Skeletal muscle tissue (tissue), 4 donors: ENCODE data around the gene SBNO2. TPM values are rescaled to one million over a fixed set of nuclear protein-coding genes. Genes with fewer than 3 reads are reported as not detected.

ENCODE experiments used
- H3K27ac ChIP-seq: one replicate; pipeline ENCODE4 v1.7.0; 2013; ENCODE audit warnings: mild to moderate bottlenecking, low read depth, low read length, inconsistent platforms
- H3K27me3 ChIP-seq, 3 donors: one replicate each; pipeline ENCODE4 v1.7.0; 2013; ENCODE audit warnings: low read length in 3 of 3; ENCODE audit not compliant: control insufficient read depth in 3 of 3, insufficient read depth in 3 of 3
- H3K36me3 ChIP-seq, 3 donors: one replicate each; pipeline ENCODE4 v1.7.0; 2013; ENCODE audit warnings: low read length in 3 of 3; ENCODE audit not compliant: control insufficient read depth in 3 of 3, insufficient read depth in 3 of 3
- H3K4me1 ChIP-seq, 3 donors: one replicate each; pipeline ENCODE4 v1.7.0; 2013; ENCODE audit warnings: low read length in 3 of 3, mild to moderate bottlenecking in 3 of 3; ENCODE audit not compliant: control insufficient read depth in 3 of 3, insufficient read depth in 3 of 3
- H3K4me3 ChIP-seq, 3 donors: one replicate each; pipeline ENCODE4 v1.7.0; 2013; ENCODE audit warnings: low read length in 3 of 3
- H3K9ac ChIP-seq, 3 donors: one replicate each; pipeline ENCODE4 v1.7.0; 2013; ENCODE audit warnings: low read length in 3 of 3, mild to moderate bottlenecking in 3 of 3, moderate library complexity in 2 of 3, low read depth in 1 of 3
- H3K9me3 ChIP-seq, 3 donors: one replicate each; pipeline ENCODE4 v1.7.0; 2013; ENCODE audit warnings: low read length in 3 of 3; ENCODE audit not compliant: control insufficient read depth in 3 of 3
- total RNA-seq: library from RNA; depleted of rRNA; stranded (reverse); fragments of >200 nt; gene quantifications from one replicate; pipeline ENCODE4 v1.2.3, GENCODE V29; 2014
- donor health status: Osteomylitis.

Gene SBNO2, protein sequence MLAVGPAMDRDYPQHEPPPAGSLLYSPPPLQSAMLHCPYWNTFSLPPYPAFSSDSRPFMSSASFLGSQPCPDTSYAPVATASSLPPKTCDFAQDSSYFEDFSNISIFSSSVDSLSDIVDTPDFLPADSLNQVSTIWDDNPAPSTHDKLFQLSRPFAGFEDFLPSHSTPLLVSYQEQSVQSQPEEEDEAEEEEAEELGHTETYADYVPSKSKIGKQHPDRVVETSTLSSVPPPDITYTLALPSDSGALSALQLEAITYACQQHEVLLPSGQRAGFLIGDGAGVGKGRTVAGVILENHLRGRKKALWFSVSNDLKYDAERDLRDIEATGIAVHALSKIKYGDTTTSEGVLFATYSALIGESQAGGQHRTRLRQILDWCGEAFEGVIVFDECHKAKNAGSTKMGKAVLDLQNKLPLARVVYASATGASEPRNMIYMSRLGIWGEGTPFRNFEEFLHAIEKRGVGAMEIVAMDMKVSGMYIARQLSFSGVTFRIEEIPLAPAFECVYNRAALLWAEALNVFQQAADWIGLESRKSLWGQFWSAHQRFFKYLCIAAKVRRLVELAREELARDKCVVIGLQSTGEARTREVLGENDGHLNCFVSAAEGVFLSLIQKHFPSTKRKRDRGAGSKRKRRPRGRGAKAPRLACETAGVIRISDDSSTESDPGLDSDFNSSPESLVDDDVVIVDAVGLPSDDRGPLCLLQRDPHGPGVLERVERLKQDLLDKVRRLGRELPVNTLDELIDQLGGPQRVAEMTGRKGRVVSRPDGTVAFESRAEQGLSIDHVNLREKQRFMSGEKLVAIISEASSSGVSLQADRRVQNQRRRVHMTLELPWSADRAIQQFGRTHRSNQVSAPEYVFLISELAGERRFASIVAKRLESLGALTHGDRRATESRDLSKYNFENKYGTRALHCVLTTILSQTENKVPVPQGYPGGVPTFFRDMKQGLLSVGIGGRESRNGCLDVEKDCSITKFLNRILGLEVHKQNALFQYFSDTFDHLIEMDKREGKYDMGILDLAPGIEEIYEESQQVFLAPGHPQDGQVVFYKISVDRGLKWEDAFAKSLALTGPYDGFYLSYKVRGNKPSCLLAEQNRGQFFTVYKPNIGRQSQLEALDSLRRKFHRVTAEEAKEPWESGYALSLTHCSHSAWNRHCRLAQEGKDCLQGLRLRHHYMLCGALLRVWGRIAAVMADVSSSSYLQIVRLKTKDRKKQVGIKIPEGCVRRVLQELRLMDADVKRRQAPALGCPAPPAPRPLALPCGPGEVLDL (N-terminal part only)
- 10.4 TPM for total RNA-seq

- Histone ChIP-seq H3K4me3 (peak within 1 kb of the TSS; percentile 80 to 84 (median 81)), H3K27me3 (peaks cover 0 to 13% (median 5%) of the 10 kb centered on the region in 3 donors), H3K9ac (peak within 1 kb of the TSS; percentile 81 to 88 (median 82)), H3K9me3 (no peaks in the 10 kb centered on the region), H3K27ac (peak within 1 kb of the TSS; percentile 89), H3K36me3 (peaks cover 0 to 7% (median 2%) of the 10 kb centered on the region in 3 donors), H3K4me1 (peaks cover 9 to 53% (median 20%) of the 10 kb centered on the region in 3 donors)
These were observed at the start of gene SBNO2 for GRCh38 chr19:1173845-1174809. Gene SBNO2, minus strand, starts transcription at chr19:1174268. Its CDS starts 19,992 bp downstream, at chr19:1154276.

DNA sequence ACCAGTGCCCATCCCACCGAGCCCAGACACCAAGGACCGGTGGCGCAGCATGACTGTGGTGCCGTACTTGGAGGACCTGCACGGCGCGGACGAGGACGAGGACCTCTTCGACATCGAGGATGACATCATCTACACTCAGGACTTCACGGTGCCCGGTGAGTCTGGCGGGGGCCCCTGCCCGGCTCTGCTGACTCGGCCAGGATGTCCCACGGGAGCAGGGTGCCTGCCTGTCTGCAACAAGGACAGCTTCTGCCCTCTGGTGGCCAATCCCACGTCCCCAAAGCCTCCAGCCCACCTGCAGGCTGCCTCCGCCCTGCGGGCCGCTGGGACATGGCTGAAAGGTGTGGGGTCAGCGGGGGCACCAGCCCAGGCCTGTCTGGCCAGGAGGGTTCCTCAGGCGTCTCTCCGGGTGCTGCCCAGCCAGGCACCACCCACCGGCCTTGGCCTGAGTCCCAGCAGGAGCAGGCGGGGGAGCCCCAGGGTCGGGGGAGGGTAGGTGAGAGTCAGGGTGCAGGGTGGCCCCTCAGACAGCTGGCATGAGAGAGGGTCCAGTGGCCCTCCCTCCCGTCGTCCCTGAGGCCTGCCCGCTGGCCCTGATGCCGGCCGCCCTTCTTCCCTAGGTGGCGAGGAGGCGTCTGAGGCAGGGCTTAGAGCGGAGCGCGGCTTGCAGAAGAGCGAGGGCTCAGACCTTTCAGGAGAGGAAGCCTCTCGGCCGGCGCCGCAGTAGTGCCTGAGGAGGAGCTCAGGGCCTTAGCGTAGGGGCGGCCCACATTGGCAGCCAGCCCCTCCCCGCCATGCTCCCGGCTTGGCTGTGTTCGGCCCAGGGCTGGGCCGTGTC lies 49.2 kb upstream of the SBNO2 start:
- H3K27me3 ChIP-seq, result no peaks in the 10 kb centered on the region
- H3K27ac ChIP-seq, result no peak overlapping the region
- H3K4me3 ChIP-seq, result no peak overlapping the region
- peak overlapping the region in 1 of 3 donors; percentile 8 for H3K9ac ChIP-seq
- peaks cover 11 to 46% (median 34%) of the 10 kb centered on the region in 3 donors for H3K4me1 ChIP-seq
- peaks cover 24 to 41% (median 30%) of the 10 kb centered on the region in 3 donors for H3K36me3 ChIP-seq
- H3K9me3 ChIP-seq, result no peaks in the 10 kb centered on the region

DNA sequence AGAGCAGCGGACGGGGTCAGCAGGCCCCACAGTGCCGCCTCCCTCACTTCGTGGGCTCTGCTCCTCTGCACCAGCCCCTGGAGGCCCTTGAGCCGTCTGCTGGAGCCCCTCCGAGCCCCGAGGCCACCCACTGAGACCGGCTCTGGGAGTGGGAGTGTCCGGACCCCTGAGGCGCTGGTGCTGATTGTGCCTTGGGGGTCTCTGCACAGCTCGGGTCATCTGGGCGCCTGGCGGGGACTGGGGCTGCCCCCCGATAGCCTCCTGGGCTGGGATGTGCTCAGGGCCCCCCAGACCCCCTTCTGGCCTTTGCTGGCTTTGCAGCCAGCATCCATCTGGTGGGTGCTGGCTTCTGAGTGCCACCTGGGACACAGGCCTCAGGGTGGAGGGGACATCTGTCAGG lies 48.3 kb upstream of the SBNO2 start:
- no peaks in the 10 kb centered on the region for H3K9me3 ChIP-seq
- H3K27me3 ChIP-seq, result no peaks in the 10 kb centered on the region
- no peak overlapping the region for H3K4me3 ChIP-seq
- no peak overlapping the region for H3K27ac ChIP-seq
- H3K9ac ChIP-seq, result no peak overlapping the region
- peaks cover 24 to 41% (median 30%) of the 10 kb centered on the region in 3 donors for H3K36me3 ChIP-seq
- H3K4me1 ChIP-seq, result peaks cover 19 to 54% (median 43%) of the 10 kb centered on the region in 3 donors

DNA sequence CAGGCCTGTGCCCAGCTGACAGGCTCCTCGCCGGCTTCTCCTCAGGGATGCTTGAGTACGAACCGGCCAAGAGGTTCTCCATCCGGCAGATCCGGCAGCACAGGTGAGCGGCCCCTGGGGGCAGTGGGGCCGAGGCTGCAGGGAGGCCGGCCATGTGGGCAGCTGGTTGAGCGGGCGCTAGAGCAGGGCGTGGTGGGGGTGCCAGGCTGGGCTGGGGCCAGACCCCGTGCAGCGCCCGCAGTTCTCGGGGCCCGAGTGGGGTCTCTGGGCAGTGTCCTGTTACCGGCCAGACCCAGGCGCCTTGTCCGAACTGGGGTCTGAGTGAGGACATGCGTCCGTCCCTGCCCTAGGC lies 47.8 kb upstream of the SBNO2 start:
- peak overlapping the region in 2 of 3 donors; percentile 38 to 62 for H3K9ac ChIP-seq
- no peak overlapping the region for H3K4me3 ChIP-seq
- no peaks in the 10 kb centered on the region for H3K9me3 ChIP-seq
- peaks cover 24 to 36% (median 30%) of the 10 kb centered on the region in 3 donors for H3K36me3 ChIP-seq
- peaks cover 24 to 59% (median 48%) of the 10 kb centered on the region in 3 donors for H3K4me1 ChIP-seq
- H3K27me3 ChIP-seq, result no peaks in the 10 kb centered on the region
- peak overlapping the region; percentile 12 for H3K27ac ChIP-seq

DNA sequence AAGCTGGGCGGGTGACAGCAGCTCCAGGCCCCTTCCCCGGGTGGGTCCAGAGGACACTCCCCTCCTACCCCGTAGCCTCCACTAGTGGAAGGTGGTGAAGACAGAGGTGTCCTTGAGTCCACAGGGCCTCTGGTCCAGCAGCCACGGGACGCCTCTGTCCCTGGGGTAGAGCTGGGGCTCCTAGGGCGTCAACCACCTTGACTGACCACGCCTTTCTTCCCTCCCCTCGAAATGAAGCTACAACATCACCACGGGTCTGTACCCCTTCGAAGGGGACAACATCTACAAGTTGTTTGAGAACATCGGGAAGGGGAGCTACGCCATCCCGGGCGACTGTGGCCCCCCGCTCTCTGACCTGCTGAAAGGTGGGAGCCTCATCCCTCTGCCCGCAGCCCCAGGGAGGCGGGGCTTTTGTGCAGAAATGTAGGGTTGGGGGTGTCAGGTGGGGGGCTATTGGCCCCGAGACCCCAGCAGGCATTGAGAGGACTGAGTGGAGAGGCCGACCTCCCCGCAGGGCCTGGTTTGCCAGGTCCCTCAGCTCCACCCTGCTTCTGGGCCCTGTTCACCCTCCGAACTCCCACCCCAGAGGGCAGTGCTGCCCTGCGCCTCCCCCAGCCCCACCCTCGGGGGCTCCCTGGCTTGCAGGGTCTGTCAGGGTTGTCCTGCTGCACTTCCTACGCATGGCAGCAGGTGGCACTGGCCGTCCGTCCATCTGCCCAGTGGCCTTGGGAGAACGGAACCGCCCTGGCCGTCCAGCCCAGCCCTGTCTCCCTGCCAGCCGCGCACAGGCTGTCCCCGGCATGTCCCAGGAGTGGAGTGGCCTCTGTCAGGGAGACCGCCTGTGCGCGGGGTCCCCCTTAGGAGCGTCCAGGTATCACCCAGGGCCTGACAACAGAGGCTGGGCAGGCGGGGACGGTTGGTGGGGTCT lies 47.2 kb upstream of the SBNO2 start:
- Histone ChIP-seq H3K27me3 (no peaks in the 10 kb centered on the region), H3K4me1 (peaks cover 30 to 66% (median 54%) of the 10 kb centered on the region in 3 donors), H3K36me3 (peaks cover 22 to 31% (median 27%) of the 10 kb centered on the region in 3 donors), H3K9me3 (no peaks in the 10 kb centered on the region), H3K27ac (no peak overlapping the region), H3K9ac (peak overlapping the region in 2 of 3 donors; percentile 38 to 62), H3K4me3 (no peak overlapping the region)

GRCh38 chr19:1220477-1220930 lies 46.4 kb upstream of the SBNO2 start:
- H3K27ac ChIP-seq, result no peak overlapping the region
- no peaks in the 10 kb centered on the region for H3K27me3 ChIP-seq
- no peak overlapping the region for H3K4me3 ChIP-seq
- H3K9me3 ChIP-seq, result no peaks in the 10 kb centered on the region
- peaks cover 38 to 73% (median 61%) of the 10 kb centered on the region in 3 donors for H3K4me1 ChIP-seq
- H3K9ac ChIP-seq, result peak overlapping the region in 2 of 3 donors; percentile 11 to 62
- peaks cover 21 to 26% (median 23%) of the 10 kb centered on the region in 3 donors for H3K36me3 ChIP-seq

- no peak overlapping the region for H3K4me3 ChIP-seq
- H3K9ac ChIP-seq, result peak overlapping the region in 1 of 3 donors; percentile 40
- H3K27me3 ChIP-seq, result no peaks in the 10 kb centered on the region
- peaks cover 43 to 79% (median 67%) of the 10 kb centered on the region in 3 donors for H3K4me1 ChIP-seq
- no peak overlapping the region for H3K27ac ChIP-seq
- H3K9me3 ChIP-seq, result no peaks in the 10 kb centered on the region
- H3K36me3 ChIP-seq, result peaks cover 21 to 26% (median 23%) of the 10 kb centered on the region in 3 donors
These were observed 45.9 kb upstream of the SBNO2 start for GRCh38 chr19:1219786-1220476.
